Natural killer cell (primary cell): ENCODE data around the gene WWTR1. TPM values are rescaled to one million over a fixed set of nuclear protein-coding genes. Genes with fewer than 3 reads are reported as not detected.

Source experiments
- ATAC-seq, 3 donors: fragments of 150-1000 bp in 2 of 3; fragments of 200-7000 bp in 1 of 3; cut with Tn5 transposase; 1 replicate in 1 of 3; 2 replicates in 2 of 3; pipeline ENCODE4 v1.10.0; 2021; ENCODE audit warnings: mild to moderate bottlenecking in 2 of 3, moderate library complexity in 2 of 3
- DNase-seq, 2 donors: peaks; one replicate each; pipeline versions ENCODE4 v3.0.0 to v3.0.0-alpha.2; 2013 to 2021; ENCODE audit warnings: mixed read lengths in 1 of 2
- H3K27ac ChIP-seq: one replicate; pipeline ENCODE4 v1.5.1; 2013; ENCODE audit warnings: mild to moderate bottlenecking, low read length
- H3K27me3 ChIP-seq: one replicate; pipeline ENCODE4 v1.6.1; 2013; ENCODE audit warnings: low read length; ENCODE audit not compliant: control insufficient read depth, insufficient read depth
- H3K36me3 ChIP-seq: one replicate; pipeline ENCODE4 v1.6.1; 2013; ENCODE audit warnings: low read length; ENCODE audit not compliant: control insufficient read depth, insufficient read depth
- H3K4me1 ChIP-seq: one replicate; pipeline ENCODE4 v1.6.1; 2013; ENCODE audit warnings: low read length; ENCODE audit not compliant: control insufficient read depth, insufficient read depth
- H3K4me3 ChIP-seq: one replicate; pipeline ENCODE4 v1.5.1; 2013; ENCODE audit warnings: low read length
- H3K9me3 ChIP-seq: one replicate; pipeline ENCODE4 v1.6.1; 2013; ENCODE audit warnings: low read length; ENCODE audit not compliant: control insufficient read depth, insufficient read depth
- H3K27ac Mint-ChIP-seq, 2 donors: one replicate each; pipeline ENCODE4 v1.8.0; 2022; ENCODE audit warnings: mild to moderate bottlenecking in 2 of 2, mixed read lengths in 2 of 2, moderate library complexity in 1 of 2
- H3K27me3 Mint-ChIP-seq, 2 donors: one replicate each; pipeline ENCODE4 v1.8.0; 2022; ENCODE audit warnings: low read depth in 2 of 2, mixed read lengths in 2 of 2
- H3K36me3 Mint-ChIP-seq: one replicate; pipeline ENCODE4 v1.8.0; 2022; ENCODE audit warnings: mixed read lengths
- H3K4me1 Mint-ChIP-seq, 2 donors: one replicate each; pipeline ENCODE4 v1.8.0; 2022; ENCODE audit warnings: mixed read lengths in 2 of 2
- H3K4me3 Mint-ChIP-seq: one replicate; pipeline ENCODE4 v1.8.0; 2022; ENCODE audit warnings: mild to moderate bottlenecking, moderate library complexity, mixed read lengths
- H3K9me3 Mint-ChIP-seq, 2 donors: one replicate each; pipeline ENCODE4 v1.8.0; 2022; ENCODE audit warnings: mixed read lengths in 2 of 2
- CTCF ChIP-seq: fragments of 200-600 bp; IDR thresholded peaks from one replicate; pipeline ENCODE4 v1.8.0; 2022; ENCODE audit warnings: antibody characterized with exemption
- WGBS: methylation state at CpG from one replicate; pipeline ENCODE4 v1.1.7; 2013; ENCODE audit warnings: missing lambda C conversion rate; ENCODE audit not compliant: insufficient coverage; 5-methylcytosine and 5-hydroxymethylcytosine counted together
- intact Hi-C: fragments of 100-400 bp; cut with micrococcal nuclease; formaldehyde crosslinking; loops from one replicate; pipeline ENCODE4 v1.14.2; 2022
- total RNA-seq, 4 donors: library from RNA; stranded (reverse); fragments of 120-200 nt in 1 of 4; gene quantifications; one replicate each; pipeline versions ENCODE4 v1.2.3 to v1.2.4, GENCODE V29; 2013 to 2022

WWTR1 gene
- total RNA-seq, 3 donors from 2014 or later (not counting 1 experiment from before 2014, with no cell fraction given), result 0.72 to 1.1 (median 0.73) TPM

- H3K4me1 Mint-ChIP-seq, result peaks cover 10 to 11% of the 10 kb centered on the region in 2 donors
- H3K9me3 Mint-ChIP-seq, result no peaks in the 10 kb centered on the region
- ATAC-seq (no peak), DNase-seq (no peak)
- no peak overlapping the region for H3K4me3 ChIP-seq
- H3K36me3 ChIP-seq, result no peaks in the 10 kb centered on the region
- H3K36me3 Mint-ChIP-seq, result no peaks in the 10 kb centered on the region
- no peaks in the 10 kb centered on the region for H3K9me3 ChIP-seq
- 70% methylated on average over 1 of the region's 1 CpG for WGBS
- TF ChIP-seq CTCF, result no peak
- peaks cover 7 to 13% of the 10 kb centered on the region in 2 donors for H3K27me3 Mint-ChIP-seq
- H3K4me3 Mint-ChIP-seq, result no peak overlapping the region
- intact Hi-C loops, result no loop called here
- no peaks in the 10 kb centered on the region for H3K4me1 ChIP-seq
- H3K27ac Mint-ChIP-seq, result no peak overlapping the region
- H3K27me3 ChIP-seq, result no peaks in the 10 kb centered on the region
- H3K27ac ChIP-seq, result no peak overlapping the region
These were observed 78.7 kb downstream of the WWTR1 start for GRCh38 chr3:149579161-149579560.

- ATAC-seq, result no peak
- no peak overlapping the region for H3K4me3 ChIP-seq
- H3K27me3 ChIP-seq, result no peaks in the 10 kb centered on the region
- 100% methylated on average over 2 of the region's 2 CpGs for WGBS
- no peaks in the 10 kb centered on the region for H3K4me1 ChIP-seq
- H3K27ac Mint-ChIP-seq, result no peak overlapping the region
- intact Hi-C loops, result no loop called here
- peaks cover 10 to 11% of the 10 kb centered on the region in 2 donors for H3K4me1 Mint-ChIP-seq
- peaks cover 5 to 10% of the 10 kb centered on the region in 2 donors for H3K27me3 Mint-ChIP-seq
- no peaks in the 10 kb centered on the region for H3K9me3 Mint-ChIP-seq
- H3K27ac ChIP-seq, result no peak overlapping the region
- H3K4me3 Mint-ChIP-seq, result no peak overlapping the region
- H3K9me3 ChIP-seq, result no peaks in the 10 kb centered on the region
- DNase-seq, result no peak
- no peak for TF ChIP-seq CTCF
- no peaks in the 10 kb centered on the region for H3K36me3 Mint-ChIP-seq
- H3K36me3 ChIP-seq, result no peaks in the 10 kb centered on the region
These were observed 80.0 kb downstream of the WWTR1 start for GRCh38 chr3:149577801-149578200.

GRCh38 chr3:149575961-149576564 is 81.8 kb downstream of the WWTR1 start:
- peaks cover 3 to 6% of the 10 kb centered on the region in 2 donors for H3K27me3 Mint-ChIP-seq
- no peak overlapping the region for H3K27ac Mint-ChIP-seq
- Histone ChIP-seq H3K27me3 (no peaks in the 10 kb centered on the region), H3K4me1 (no peaks in the 10 kb centered on the region), H3K27ac (no peak overlapping the region), H3K9me3 (no peaks in the 10 kb centered on the region), H3K36me3 (no peaks in the 10 kb centered on the region), H3K4me3 (no peak overlapping the region)
- intact Hi-C loops, result no loop called here
- WGBS, result 52% methylated on average over 5 of the region's 5 CpGs
- H3K4me3 Mint-ChIP-seq, result no peak overlapping the region
- TF ChIP-seq CTCF, result no peak
- peaks cover 7 to 9% of the 10 kb centered on the region in 2 donors for H3K4me1 Mint-ChIP-seq
- no peaks in the 10 kb centered on the region for H3K9me3 Mint-ChIP-seq
- no peak for ATAC-seq
- no peak for DNase-seq
- no peaks in the 10 kb centered on the region for H3K36me3 Mint-ChIP-seq
